Liver (tissue), 3 donors: ENCODE measurements around the gene BPGM.

Experiments used
- ATF3 ChIP-seq: IDR thresholded peaks from 2 replicates; pipeline ENCODE4 v1.6.1; 2016; ENCODE audit warnings: antibody characterized with exemption
- CTCF ChIP-seq: fragments of 150-350 bp; IDR thresholded peaks from 2 replicates; pipeline ENCODE4 v1.5.1; 2017; ENCODE audit warnings: improper control_type of control experiment, low read depth, low read length; ENCODE audit not compliant: missing input control
- EGR1 ChIP-seq, 2 donors: IDR thresholded peaks; 2 replicates each; pipeline ENCODE4 v1.6.1; 2016 to 2018; ENCODE audit warnings: antibody characterized with exemption in 2 of 2, low read depth in 2 of 2
- FOXA1 ChIP-seq: IDR thresholded peaks from 2 replicates; pipeline ENCODE4 v1.6.1; 2016; ENCODE audit warnings: antibody characterized with exemption
- GABPA ChIP-seq, 2 donors: IDR thresholded peaks in 1 of 2; conservative IDR thresholded peaks in 1 of 2; 2 replicates each; pipeline ENCODE4 v1.6.1; 2016; ENCODE audit warnings: antibody characterized with exemption in 2 of 2, mild to moderate bottlenecking in 1 of 2, moderate library complexity in 1 of 2
- HNF4G ChIP-seq: IDR thresholded peaks from 2 replicates; pipeline ENCODE4 v1.6.1; 2016; ENCODE audit warnings: antibody characterized with exemption
- MAX ChIP-seq: IDR thresholded peaks from 2 replicates; pipeline ENCODE4 v1.6.1; 2016; ENCODE audit warnings: antibody characterized with exemption
- RAD21 ChIP-seq, 2 donors: IDR thresholded peaks; 2 replicates each; pipeline ENCODE4 v1.6.1; 2016; ENCODE audit warnings: antibody characterized with exemption in 2 of 2, mild to moderate bottlenecking in 2 of 2
- REST ChIP-seq: IDR thresholded peaks from 2 replicates; pipeline ENCODE4 v1.6.1; 2016; ENCODE audit warnings: antibody characterized with exemption, mild to moderate bottlenecking
- SP1 ChIP-seq: IDR thresholded peaks from 2 replicates; pipeline ENCODE4 v1.6.1; 2018; ENCODE audit warnings: antibody characterized with exemption, mild to moderate bottlenecking
- TAF1 ChIP-seq: conservative IDR thresholded peaks from 2 replicates; pipeline ENCODE4 v1.6.1; 2016; ENCODE audit warnings: antibody characterized with exemption, mild to moderate bottlenecking
- YY1 ChIP-seq: IDR thresholded peaks from 2 replicates; pipeline ENCODE4 v1.6.1; 2016; ENCODE audit warnings: antibody characterized with exemption, mild to moderate bottlenecking
- donor health status: healthy.
- donor health status: healthy.

GRCh38 chr7:134632052-134632451, 14.6 kb upstream of the BPGM start:
- no peak for TF ChIP-seq CTCF
- no peak for TF ChIP-seq REST
- no peak for TF ChIP-seq TAF1
- TF ChIP-seq FOXA1: no peak
- TF ChIP-seq EGR1 (IDR thresholded peaks at IDR 0.05; ENCODE audit: low read depth in 2 of 2): no peak
- no peak for TF ChIP-seq RAD21 (IDR thresholded peaks at IDR 0.05)
- TF ChIP-seq ATF3: no peak
- TF ChIP-seq GABPA (IDR thresholded peaks at IDR 0.05 in 1 of 2, conservative IDR thresholded peaks at IDR 0.05 in 1 of 2): no peak
- no peak for TF ChIP-seq MAX
- TF ChIP-seq SP1: no peak
- TF ChIP-seq YY1: no peak
- TF ChIP-seq HNF4G: no peak
